Fibroblast of lung (primary cell): ENCODE results near the gene RLBP1. TPM values are rescaled to one million over a fixed set of nuclear protein-coding genes. Genes with fewer than 3 reads are reported as not detected.
A peak's percentile ranks its signal among the peaks of the same experiment; 100 is the strongest.

Source experiments
- DNase-seq, 2 donors: peaks; one replicate each; pipeline versions ENCODE4 v3.0.0 to v3.0.0-alpha.2; 2010; ENCODE audit warnings: low read depth in 2 of 2
- H2AFZ ChIP-seq: 2 replicates; pipeline ENCODE4 v1.5.1; 2012; ENCODE audit warnings: low read length, control low read depth, inconsistent platforms
- H3K27ac ChIP-seq: 2 replicates; pipeline ENCODE4 v1.5.1; 2011; ENCODE audit warnings: low read length, control low read depth; ENCODE audit not compliant: insufficient read depth
- H3K27me3 ChIP-seq: 2 replicates; pipeline ENCODE4 v1.5.1; 2011; ENCODE audit warnings: mild to moderate bottlenecking, low read length; ENCODE audit not compliant: control insufficient read depth, insufficient read depth
- H3K36me3 ChIP-seq: 2 replicates; pipeline ENCODE4 v1.5.1; 2011; ENCODE audit warnings: low read length; ENCODE audit not compliant: control insufficient read depth, insufficient read depth
- H3K4me1 ChIP-seq: 2 replicates; pipeline ENCODE4 v1.5.1; 2011; ENCODE audit warnings: low read length; ENCODE audit not compliant: control insufficient read depth, insufficient read depth; ENCODE audit errors: extremely low read depth
- H3K4me2 ChIP-seq: 2 replicates; pipeline ENCODE4 v1.5.1; 2011; ENCODE audit warnings: low read length, control low read depth; ENCODE audit not compliant: insufficient read depth; ENCODE audit errors: extremely low read depth
- H3K4me3 ChIP-seq, 4 experiments: fragments of 200-600 bp in 1 of 4; sonication (generic) in 1 of 4; replicated peaks in 1 of 4; 2 replicates each; pipeline ENCODE4 v1.5.1; 2011 to 2016; ENCODE audit warnings: low read length in 4 of 4, low read depth in 3 of 4, mild to moderate bottlenecking in 3 of 4, control low read depth in 2 of 4, inconsistent platforms in 1 of 4, mixed read lengths in 1 of 4; ENCODE audit not compliant: insufficient read depth in 1 of 4; ENCODE audit errors: control extremely low read depth in 1 of 4
- H3K79me2 ChIP-seq: 2 replicates; pipeline ENCODE4 v1.5.1; 2012; ENCODE audit warnings: mild to moderate bottlenecking, low read length, inconsistent platforms; ENCODE audit not compliant: control insufficient read depth, insufficient read depth
- H3K9ac ChIP-seq: 2 replicates; pipeline ENCODE4 v1.5.1; 2011; ENCODE audit warnings: mild to moderate bottlenecking, low read length, control low read depth; ENCODE audit not compliant: insufficient read depth
- H3K9me3 ChIP-seq: 2 replicates; pipeline ENCODE4 v1.5.1; 2012; ENCODE audit warnings: low read depth, low read length; ENCODE audit not compliant: control insufficient read depth, insufficient read depth
- H4K20me1 ChIP-seq: 2 replicates; pipeline ENCODE4 v1.5.1; 2011; ENCODE audit warnings: low read length; ENCODE audit not compliant: control insufficient read depth, insufficient read depth; ENCODE audit errors: extremely low read depth
- CTCF ChIP-seq, 2 donors: IDR thresholded peaks in 1 of 2; conservative IDR thresholded peaks in 1 of 2; 1 replicate in 1 of 2; 2 replicates in 1 of 2; pipeline ENCODE4 v1.5.1; 2011 to 2012; ENCODE audit warnings: low read length in 2 of 2, control low read depth in 1 of 2, inconsistent platforms in 1 of 2, low read depth in 1 of 2, mild to moderate bottlenecking in 1 of 2
- EZH2 ChIP-seq: IDR thresholded peaks from 2 replicates; pipeline ENCODE4 v1.5.1; 2012; ENCODE audit warnings: low read length, control low read depth, mild to moderate bottlenecking; ENCODE audit errors: missing control alignments
- polyA plus RNA-seq, 2 donors: library from polyadenylated mRNA; depleted of rRNA in 1 of 2; stranded (reverse) in 1 of 2; unstranded in 1 of 2; fragments of >200 nt; gene quantifications; 2 replicates each; pipeline ENCODE4 v1.2.1, GENCODE V29; 2011 to 2012; ENCODE audit warnings: missing spikeins in 1 of 2
- total RNA-seq: library from RNA; depleted of rRNA; stranded (reverse); fragments of >200 nt; gene quantifications from 2 replicates; pipeline ENCODE4 v1.2.1, GENCODE V29; 2014

Gene RLBP1
- total and polyA plus RNA-seq, 2 donors (not counting 1 experiment from before 2014, with no cell fraction given) = not detected

GRCh38 chr15:89209057-89209456, 12.3 kb downstream of the RLBP1 start:
- no peaks in the 10 kb centered on the region for H3K79me2 ChIP-seq
- no peaks in the 10 kb centered on the region for H3K9me3 ChIP-seq
- no peak overlapping the region for H3K27ac ChIP-seq
- no peak for DNase-seq
- no peaks in the 10 kb centered on the region for H4K20me1 ChIP-seq
- H2AFZ ChIP-seq = no peak overlapping the region
- H3K4me1 ChIP-seq = no peaks in the 10 kb centered on the region
- H3K36me3 ChIP-seq = no peaks in the 10 kb centered on the region
- H3K27me3 ChIP-seq = no peaks in the 10 kb centered on the region
- TF ChIP-seq EZH2 (no peak), CTCF (conservative IDR thresholded peaks at IDR 0.05 in 1 of 2, IDR thresholded peaks at IDR 0.05 in 1 of 2; ENCODE audit: low read depth in 1 of 2, low read length in 2 of 2) (no peak)
- no peak overlapping the region for H3K9ac ChIP-seq
- H3K4me2 ChIP-seq = no peak overlapping the region
- H3K4me3 ChIP-seq = no peak overlapping the region

GRCh38 chr15:89208256-89208655, 13.1 kb downstream of the RLBP1 start:
- H3K4me1 ChIP-seq = no peaks in the 10 kb centered on the region
- no peak overlapping the region for H2AFZ ChIP-seq
- no peak overlapping the region for H3K9ac ChIP-seq

GRCh38 chr15:89206908-89207331, 14.5 kb downstream of the RLBP1 start:
- Histone ChIP-seq H4K20me1 (no peaks in the 10 kb centered on the region), H3K4me1 (no peaks in the 10 kb centered on the region), H3K79me2 (no peaks in the 10 kb centered on the region), H3K27me3 (no peaks in the 10 kb centered on the region), H3K9ac (no peak overlapping the region), H3K9me3 (no peaks in the 10 kb centered on the region), H3K4me3 (peak overlapping the region in 2 of 4 experiments; percentile 25 to 29), H3K36me3 (no peaks in the 10 kb centered on the region), H3K4me2 (peak overlapping the region; percentile 88), H2AFZ (peak overlapping the region; percentile 38), H3K27ac (no peak overlapping the region)
- TF ChIP-seq CTCF (conservative IDR thresholded peaks at IDR 0.05 in 1 of 2, IDR thresholded peaks at IDR 0.05 in 1 of 2; ENCODE audit: low read depth in 1 of 2, low read length in 2 of 2) = peak; percentile 88 to 99
- no peak for TF ChIP-seq EZH2
- DNase-seq = peak; percentile 50 to 61

More at GRCh38 chr15:89208256-89208655, 13.1 kb downstream of the RLBP1 start:
- H3K4me2 ChIP-seq = no peak overlapping the region
- H3K27me3 ChIP-seq = no peaks in the 10 kb centered on the region
- H3K36me3 ChIP-seq = no peaks in the 10 kb centered on the region
- DNase-seq = no peak
- H3K79me2 ChIP-seq = no peaks in the 10 kb centered on the region
- H3K9me3 ChIP-seq = no peaks in the 10 kb centered on the region
- no peak for TF ChIP-seq EZH2
- no peak for TF ChIP-seq CTCF (conservative IDR thresholded peaks at IDR 0.05 in 1 of 2, IDR thresholded peaks at IDR 0.05 in 1 of 2; ENCODE audit: low read depth in 1 of 2, low read length in 2 of 2)
- H3K4me3 ChIP-seq = no peak overlapping the region
- no peaks in the 10 kb centered on the region for H4K20me1 ChIP-seq
- H3K27ac ChIP-seq = no peak overlapping the region
